Adrenal gland (tissue), 12 donors: ENCODE results near the gene SDK2. TPM values are rescaled to one million over a fixed set of nuclear protein-coding genes. Genes with fewer than 3 reads are reported as not detected.

ENCODE experiments used
- DNase-seq, 7 donors: peaks; one replicate each; pipeline ENCODE4 v3.0.0-alpha.2; 2019 to 2020
- H3K27ac ChIP-seq, 5 donors: fragments of 200-600 bp; sonication (generic) in 4 of 5; 1 replicate in 3 of 5; 2 replicates in 2 of 5; pipeline versions ENCODE4 v1.5.1 to v1.8.0; 2016 to 2020; ENCODE audit warnings: mild to moderate bottlenecking in 1 of 5
- H3K27me3 ChIP-seq: fragments of 200-600 bp; 2 replicates; pipeline ENCODE4 v1.8.0; 2021
- H3K36me3 ChIP-seq, 2 donors: fragments of 200-600 bp; replicated peaks in 1 of 2; 1 replicate in 1 of 2; 2 replicates in 1 of 2; pipeline versions ENCODE4 v1.5.1 to v1.8.0; 2018 to 2022
- H3K4me1 ChIP-seq, 2 donors: fragments of 200-600 bp; replicated peaks in 1 of 2; 1 replicate in 1 of 2; 2 replicates in 1 of 2; pipeline versions ENCODE4 v1.5.1 to v1.8.0; 2018 to 2021
- H3K4me3 ChIP-seq, 4 donors: fragments of 200-600 bp; sonication (generic) in 3 of 4; one replicate each; pipeline ENCODE4 v1.5.1; 2016 to 2018
- H3K9me3 ChIP-seq, 3 donors: fragments of 200-600 bp; sonication (generic) in 1 of 3; replicated peaks in 1 of 3; 1 replicate in 2 of 3; 2 replicates in 1 of 3; pipeline versions ENCODE4 v1.5.1 to v1.8.0; 2016 to 2021
- POLR2A ChIP-seq, 2 donors: fragments of 450-650 bp; IDR thresholded peaks; one replicate each; pipeline ENCODE4 v1.6.1; 2017; ENCODE audit warnings: antibody characterized with exemption in 2 of 2, mild to moderate bottlenecking in 2 of 2, moderate library complexity in 1 of 2
- WGBS, 4 donors: extraction: QIAGEN DNeasy Blood & Tissue Kit in 2 of 4; methylation state at CpG; one replicate each; pipeline versions ENCODE4 v1.1.5 to v1.1.7; 2013 to 2017; 5-methylcytosine and 5-hydroxymethylcytosine counted together
- intact Hi-C, 2 donors: fragments of 100-400 bp; cut with DNase I; formaldehyde crosslinking; loops; one replicate each; pipeline versions ENCODE4 v1.14.1 to v1.15.0; 2022 to 2023
- polyA plus RNA-seq, 3 donors: library from polyadenylated mRNA; stranded (reverse); fragments of 200-250 nt in 2 of 3; fragments of 350-450 nt in 1 of 3; fragmentation: Illumina TruSeq in 1 of 3; extraction: RNeasy Lipid Tissue Mini Kit (QIAGEN cat#74804) in 1 of 3; gene quantifications; one replicate each; pipeline ENCODE4 v1.2.3, GENCODE V29; 2013 to 2014
- total RNA-seq, 9 donors: library from RNA; depleted of rRNA in 4 of 9; stranded (reverse); fragments of >200 nt in 4 of 9; fragments of 120-200 nt in 1 of 9; fragmentation: NEBNext Ultra II Directional in 1 of 9; extraction: Animal tissue kit (Norgen Biotek cat#: 25700) in 1 of 9; gene quantifications; one replicate each; pipeline versions ENCODE4 v1.1.0 to v1.2.4, GENCODE V29; 2013 to 2023
- TF ChIP-seq, protein P1 (sequence below), 6 experiments: fragments of 450-650 bp in 4 of 6; fragments of 200-600 bp in 2 of 6; sonication (generic) in 1 of 6; IDR thresholded peaks; 1 replicate in 5 of 6; 2 replicates in 1 of 6; pipeline versions ENCODE4 v1.5.1 to v1.8.0; 2016 to 2021; ENCODE audit warnings: antibody characterized with exemption in 6 of 6, mild to moderate bottlenecking in 2 of 6, moderate library complexity in 1 of 6
- donor health status: healthy with polysubstance abuse.
- donor health status: Bipolar disorder and iron deficiency.
- donor health status: DM: yes; HTN: yes; CAD: no.
- donor health status: DM: no; HTN: no; CAD: no.
- donor health status: DM: no; HTN: no; CAD: no.
- donor health status: DM: yes; HTN: yes; CAD: no.

Gene SDK2
- total and polyA plus RNA-seq, 12 donors, result 0.27 to 2.1 (median 0.84) TPM

DNA sequence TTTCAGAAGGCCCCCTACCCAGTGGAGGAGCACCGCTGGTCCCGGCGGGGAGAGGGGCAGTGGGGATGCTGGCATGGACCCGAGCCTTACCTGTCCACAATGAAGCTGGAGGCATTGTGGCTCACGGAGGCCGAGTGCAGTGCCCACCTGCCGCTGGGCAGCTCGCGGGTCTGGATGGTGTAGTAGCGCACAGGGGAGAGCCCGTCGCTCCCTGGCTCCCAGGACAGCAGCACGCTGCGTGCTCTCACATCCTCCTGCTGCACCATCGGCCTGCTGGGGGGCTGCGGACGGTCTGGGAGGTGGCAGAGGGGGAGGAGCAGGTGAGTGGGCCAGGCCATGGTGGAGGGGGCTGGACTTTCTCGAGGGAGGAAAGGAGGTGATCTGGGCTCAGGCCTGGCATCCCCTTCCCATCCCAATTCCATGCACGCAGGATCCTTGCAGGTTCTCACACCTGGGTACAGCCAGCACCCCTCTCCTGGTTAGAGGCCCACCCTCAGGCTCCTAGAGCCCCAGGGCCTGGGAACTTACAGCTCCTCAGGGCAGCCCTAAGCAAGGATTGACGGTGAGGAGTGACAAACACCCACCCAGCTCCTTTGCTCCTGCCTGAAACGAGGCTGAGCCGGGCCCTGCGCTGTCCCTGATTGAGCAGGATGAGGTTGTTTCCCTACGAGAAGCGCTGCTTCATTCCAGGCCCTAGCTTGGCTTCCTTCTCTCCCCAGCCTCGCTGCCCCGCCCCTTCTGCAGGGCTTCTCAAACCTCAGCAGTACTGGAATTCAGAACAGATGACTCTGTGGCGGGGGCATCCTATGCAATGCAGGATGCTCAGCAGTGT, 256.3 kb downstream of the SDK2 start:
- no peaks in the 10 kb centered on the region for H3K27me3 ChIP-seq
- no peak for DNase-seq
- no peak overlapping the region for H3K27ac ChIP-seq
- no peak overlapping the region for H3K4me3 ChIP-seq
- no peak for TF ChIP-seq POLR2A (IDR thresholded peaks at IDR 0.05)
- TF ChIP-seq, protein P1, sequence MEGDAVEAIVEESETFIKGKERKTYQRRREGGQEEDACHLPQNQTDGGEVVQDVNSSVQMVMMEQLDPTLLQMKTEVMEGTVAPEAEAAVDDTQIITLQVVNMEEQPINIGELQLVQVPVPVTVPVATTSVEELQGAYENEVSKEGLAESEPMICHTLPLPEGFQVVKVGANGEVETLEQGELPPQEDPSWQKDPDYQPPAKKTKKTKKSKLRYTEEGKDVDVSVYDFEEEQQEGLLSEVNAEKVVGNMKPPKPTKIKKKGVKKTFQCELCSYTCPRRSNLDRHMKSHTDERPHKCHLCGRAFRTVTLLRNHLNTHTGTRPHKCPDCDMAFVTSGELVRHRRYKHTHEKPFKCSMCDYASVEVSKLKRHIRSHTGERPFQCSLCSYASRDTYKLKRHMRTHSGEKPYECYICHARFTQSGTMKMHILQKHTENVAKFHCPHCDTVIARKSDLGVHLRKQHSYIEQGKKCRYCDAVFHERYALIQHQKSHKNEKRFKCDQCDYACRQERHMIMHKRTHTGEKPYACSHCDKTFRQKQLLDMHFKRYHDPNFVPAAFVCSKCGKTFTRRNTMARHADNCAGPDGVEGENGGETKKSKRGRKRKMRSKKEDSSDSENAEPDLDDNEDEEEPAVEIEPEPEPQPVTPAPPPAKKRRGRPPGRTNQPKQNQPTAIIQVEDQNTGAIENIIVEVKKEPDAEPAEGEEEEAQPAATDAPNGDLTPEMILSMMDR (IDR thresholded peaks at IDR 0.05), result no peak
- intact Hi-C loops, result no loop called here
- H3K4me1 ChIP-seq, result no peaks in the 10 kb centered on the region
- WGBS, 4 donors, result 78 to 86% (median 84%) methylated on average over 11 to 28 of the region's 28 CpGs
- H3K36me3 ChIP-seq, result no peaks in the 10 kb centered on the region
- no peaks in the 10 kb centered on the region for H3K9me3 ChIP-seq

- no peaks in the 10 kb centered on the region for H3K27me3 ChIP-seq
- 83 to 89% (median 86%) methylated on average over 6 of the region's 6 CpGs for WGBS, 4 donors
- DNase-seq, result no peak
- no peak overlapping the region for H3K27ac ChIP-seq
- no peaks in the 10 kb centered on the region for H3K9me3 ChIP-seq
- TF ChIP-seq POLR2A (IDR thresholded peaks at IDR 0.05), result no peak
- TF ChIP-seq, protein P1 (IDR thresholded peaks at IDR 0.05), result no peak
- H3K36me3 ChIP-seq, result no peaks in the 10 kb centered on the region
- no peaks in the 10 kb centered on the region for H3K4me1 ChIP-seq
- no peak overlapping the region for H3K4me3 ChIP-seq
- intact Hi-C loops, result no loop called here
Observed at GRCh38 chr17:73386561-73386960, 257.7 kb downstream of the SDK2 start.

DNA sequence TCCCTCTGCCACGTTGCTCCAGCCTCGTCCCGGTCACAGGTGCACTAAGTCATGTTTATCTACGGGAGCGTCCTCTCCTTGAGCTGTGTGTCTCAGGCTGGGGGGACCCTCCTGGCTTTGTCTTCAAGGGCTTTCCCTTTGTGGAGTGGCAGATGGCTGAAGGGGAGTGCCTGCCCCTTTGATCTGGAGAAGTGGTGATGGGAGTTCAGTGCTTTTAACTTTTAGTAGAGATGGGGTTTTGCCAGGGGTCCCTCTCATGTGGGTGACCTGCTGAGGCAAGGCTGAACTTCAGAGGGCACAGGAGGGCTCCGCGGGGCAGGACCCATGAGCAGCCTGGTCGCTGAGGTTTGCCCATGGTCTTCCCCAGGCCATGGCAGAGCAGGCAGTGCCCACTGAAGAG, 259.3 kb downstream of the SDK2 start:
- Histone ChIP-seq H3K27ac (no peak overlapping the region), H3K4me1 (no peaks in the 10 kb centered on the region), H3K27me3 (no peaks in the 10 kb centered on the region), H3K9me3 (no peaks in the 10 kb centered on the region), H3K4me3 (no peak overlapping the region), H3K36me3 (no peaks in the 10 kb centered on the region)
- no peak for TF ChIP-seq POLR2A (IDR thresholded peaks at IDR 0.05)
- TF ChIP-seq, protein P1 (IDR thresholded peaks at IDR 0.05), result no peak
- intact Hi-C loops, result no loop called here
- no peak for DNase-seq
- 69 to 88% (median 86%) methylated on average over 5 to 8 of the region's 8 CpGs for WGBS, 4 donors

GRCh38 chr17:73380439-73381106, 263.7 kb downstream of the SDK2 start:
- intact Hi-C loops, result no loop called here
- Histone ChIP-seq H3K36me3 (no peaks in the 10 kb centered on the region), H3K4me3 (no peak overlapping the region), H3K4me1 (no peaks in the 10 kb centered on the region), H3K9me3 (no peaks in the 10 kb centered on the region), H3K27me3 (no peaks in the 10 kb centered on the region), H3K27ac (no peak overlapping the region)
- TF ChIP-seq POLR2A (IDR thresholded peaks at IDR 0.05), result no peak
- TF ChIP-seq, protein P1 (IDR thresholded peaks at IDR 0.05), result no peak
- WGBS, 4 donors, result 80 to 84% (median 82%) methylated on average over 17 to 29 of the region's 29 CpGs
- DNase-seq, result no peak
